ENCODE measurements around the gene RPL22.

RPL22 gene

DNA sequence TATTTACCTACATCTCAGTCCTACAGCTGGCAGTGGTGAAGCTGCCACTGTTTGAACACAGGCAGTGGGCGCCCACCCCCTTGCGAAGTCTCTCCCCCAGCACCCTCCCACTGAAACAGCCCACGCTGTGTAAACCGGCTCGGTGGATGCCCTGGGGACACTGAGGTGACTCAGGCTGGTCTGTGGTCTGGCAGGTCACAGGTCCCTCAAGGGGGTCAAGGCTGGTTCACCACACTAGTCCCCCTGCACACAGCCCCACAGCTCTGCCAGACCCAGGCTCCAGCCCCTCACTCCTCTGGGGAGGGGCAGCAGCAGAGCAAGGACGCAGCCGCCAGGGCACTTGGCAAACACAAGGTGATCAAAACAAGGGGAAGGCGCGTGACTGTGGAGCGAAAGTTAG is 26.8 kb downstream of the RPL22 start:
- DNase-seq (ENCODE audit: low read depth): no peak
- TF ChIP-seq, protein P1, sequence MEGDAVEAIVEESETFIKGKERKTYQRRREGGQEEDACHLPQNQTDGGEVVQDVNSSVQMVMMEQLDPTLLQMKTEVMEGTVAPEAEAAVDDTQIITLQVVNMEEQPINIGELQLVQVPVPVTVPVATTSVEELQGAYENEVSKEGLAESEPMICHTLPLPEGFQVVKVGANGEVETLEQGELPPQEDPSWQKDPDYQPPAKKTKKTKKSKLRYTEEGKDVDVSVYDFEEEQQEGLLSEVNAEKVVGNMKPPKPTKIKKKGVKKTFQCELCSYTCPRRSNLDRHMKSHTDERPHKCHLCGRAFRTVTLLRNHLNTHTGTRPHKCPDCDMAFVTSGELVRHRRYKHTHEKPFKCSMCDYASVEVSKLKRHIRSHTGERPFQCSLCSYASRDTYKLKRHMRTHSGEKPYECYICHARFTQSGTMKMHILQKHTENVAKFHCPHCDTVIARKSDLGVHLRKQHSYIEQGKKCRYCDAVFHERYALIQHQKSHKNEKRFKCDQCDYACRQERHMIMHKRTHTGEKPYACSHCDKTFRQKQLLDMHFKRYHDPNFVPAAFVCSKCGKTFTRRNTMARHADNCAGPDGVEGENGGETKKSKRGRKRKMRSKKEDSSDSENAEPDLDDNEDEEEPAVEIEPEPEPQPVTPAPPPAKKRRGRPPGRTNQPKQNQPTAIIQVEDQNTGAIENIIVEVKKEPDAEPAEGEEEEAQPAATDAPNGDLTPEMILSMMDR (conservative IDR thresholded peaks at IDR 0.05; ENCODE audit: control insufficient read depth, insufficient read depth, low read depth, low read length): no peak
- H3K4me3 ChIP-seq (ENCODE audit: control insufficient read depth, low read depth, low read length): no peak overlapping the region

DNA sequence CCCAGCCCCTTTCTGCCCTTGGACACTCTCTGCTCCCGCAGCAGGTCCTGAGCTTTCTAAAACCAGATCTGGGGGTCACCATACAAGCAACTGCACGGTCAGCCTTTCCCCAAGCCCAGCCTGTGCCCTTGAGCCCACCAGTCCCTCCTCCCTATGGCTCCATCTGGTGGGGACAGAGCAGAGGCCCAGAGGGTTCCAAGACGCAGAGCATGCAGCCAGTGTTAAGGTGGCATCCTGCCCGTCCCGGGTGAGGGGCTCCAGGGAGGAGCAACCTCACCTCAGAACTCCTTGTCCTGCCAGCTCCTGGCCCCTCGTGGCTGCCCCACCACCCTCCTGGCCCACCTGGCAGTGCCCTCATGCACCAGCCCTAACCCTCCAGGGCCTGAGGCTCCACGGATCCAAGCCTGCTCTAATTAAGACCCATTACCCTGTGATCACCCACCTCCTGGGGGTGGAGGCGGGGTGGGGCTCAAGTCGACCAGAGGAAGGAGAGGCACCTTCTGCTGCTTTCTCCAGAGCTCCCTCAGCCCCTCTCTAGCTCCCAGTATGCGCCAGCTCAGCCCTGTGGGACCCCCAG is 27.8 kb downstream of the RPL22 start:
- TF ChIP-seq, protein P1 (conservative IDR thresholded peaks at IDR 0.05; ENCODE audit: control insufficient read depth, insufficient read depth, low read depth, low read length): peak; percentile 38
- DNase-seq (ENCODE audit: low read depth): no peak
- no peak overlapping the region for H3K4me3 ChIP-seq (ENCODE audit: control insufficient read depth, low read depth, low read length)

DNA sequence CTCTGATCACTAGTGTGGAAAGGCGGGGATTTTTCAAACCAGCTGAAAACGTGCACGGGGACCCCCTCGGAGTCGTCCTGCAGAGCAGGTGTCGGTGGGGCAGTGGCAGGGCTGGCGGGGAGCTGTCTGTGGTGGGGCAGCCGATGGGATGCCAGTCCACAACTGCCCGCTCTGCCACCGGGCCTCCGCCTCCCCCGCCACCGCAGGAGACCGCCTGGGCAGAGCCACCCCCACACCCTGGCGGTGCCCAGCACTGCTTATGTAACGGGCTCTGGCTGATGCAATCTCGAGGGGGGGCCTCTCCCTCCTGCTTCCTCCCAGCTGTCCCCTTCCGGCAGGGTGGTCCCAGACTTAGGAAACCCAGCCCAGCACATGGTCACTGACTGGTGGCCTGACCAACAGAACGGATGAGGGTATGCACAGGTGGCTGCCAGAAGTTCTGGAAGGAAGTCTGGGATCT is 28.6 kb downstream of the RPL22 start:
- DNase-seq (ENCODE audit: low read depth): no peak
- H3K4me3 ChIP-seq (ENCODE audit: control insufficient read depth, low read depth, low read length): no peak overlapping the region
- TF ChIP-seq, protein P1 (conservative IDR thresholded peaks at IDR 0.05; ENCODE audit: control insufficient read depth, insufficient read depth, low read depth, low read length): no peak

DNA sequence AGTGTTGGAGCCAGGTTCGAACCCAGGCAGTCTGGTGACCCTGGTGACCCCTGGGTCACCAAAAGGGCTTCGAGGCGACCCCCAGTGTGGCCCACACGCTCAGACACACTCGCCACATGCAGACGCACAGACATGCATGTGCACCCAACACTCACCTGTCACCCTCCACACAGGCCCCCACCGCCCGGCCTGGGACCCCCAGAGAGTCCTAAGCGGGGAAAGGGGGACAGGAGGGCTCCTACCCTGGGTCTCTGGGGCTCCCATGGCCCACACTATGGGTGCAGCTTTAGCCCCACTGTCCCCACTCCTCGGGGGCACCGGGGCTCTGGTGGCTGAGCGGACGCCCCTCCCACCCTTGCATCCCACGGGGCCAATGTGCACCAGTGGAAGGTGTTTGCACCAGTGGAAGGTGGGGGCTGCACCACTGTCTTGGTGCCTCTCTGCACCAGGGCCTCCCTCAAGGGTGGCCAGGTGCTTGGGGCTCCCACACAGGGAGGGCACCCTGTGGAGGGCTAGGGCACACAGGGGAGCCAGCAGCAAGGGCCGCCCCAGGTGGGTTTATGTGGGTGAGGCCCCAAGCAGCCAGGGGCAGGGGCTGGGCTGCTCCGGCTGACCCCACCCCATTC is 29.2 kb downstream of the RPL22 start:
- H3K4me3 ChIP-seq (ENCODE audit: control insufficient read depth, low read depth, low read length): no peak overlapping the region
- TF ChIP-seq, protein P1 (conservative IDR thresholded peaks at IDR 0.05; ENCODE audit: control insufficient read depth, insufficient read depth, low read depth, low read length): no peak
- no peak for DNase-seq (ENCODE audit: low read depth)

DNA sequence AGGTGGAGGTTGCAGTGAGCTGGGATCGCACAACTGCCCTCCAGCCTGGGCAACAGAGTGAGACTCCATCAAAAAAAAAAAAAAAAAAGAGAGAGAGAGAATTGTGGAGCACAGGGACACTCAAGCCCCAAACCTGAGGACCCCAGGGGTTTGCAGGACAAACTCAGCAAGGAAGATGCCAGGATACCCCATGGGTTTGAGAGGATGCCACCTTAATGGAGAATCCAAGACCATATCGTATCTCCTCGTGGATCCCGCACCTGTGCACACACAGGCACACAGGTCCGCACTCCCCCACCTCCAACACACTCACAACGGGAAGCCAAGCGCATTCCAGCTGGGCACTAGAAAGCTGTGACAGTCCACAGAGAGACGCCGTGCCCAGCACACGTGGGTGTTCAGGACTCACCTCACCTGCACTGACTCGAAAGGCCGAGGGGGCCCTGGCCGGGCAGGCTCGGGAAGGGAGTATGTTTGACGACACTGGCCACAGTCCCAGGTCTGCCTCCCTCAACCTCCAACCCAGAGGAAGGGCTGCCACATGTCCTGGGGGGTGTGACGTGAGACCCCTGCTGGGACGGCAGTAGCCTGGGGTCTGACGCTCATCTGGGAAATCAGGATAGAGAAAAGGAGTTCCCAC is 30.3 kb downstream of the RPL22 start:
- TF ChIP-seq, protein P1 (conservative IDR thresholded peaks at IDR 0.05; ENCODE audit: control insufficient read depth, insufficient read depth, low read depth, low read length): no peak
- no peak for DNase-seq (ENCODE audit: low read depth)
- H3K4me3 ChIP-seq (ENCODE audit: control insufficient read depth, low read depth, low read length): no peak overlapping the region

DNA sequence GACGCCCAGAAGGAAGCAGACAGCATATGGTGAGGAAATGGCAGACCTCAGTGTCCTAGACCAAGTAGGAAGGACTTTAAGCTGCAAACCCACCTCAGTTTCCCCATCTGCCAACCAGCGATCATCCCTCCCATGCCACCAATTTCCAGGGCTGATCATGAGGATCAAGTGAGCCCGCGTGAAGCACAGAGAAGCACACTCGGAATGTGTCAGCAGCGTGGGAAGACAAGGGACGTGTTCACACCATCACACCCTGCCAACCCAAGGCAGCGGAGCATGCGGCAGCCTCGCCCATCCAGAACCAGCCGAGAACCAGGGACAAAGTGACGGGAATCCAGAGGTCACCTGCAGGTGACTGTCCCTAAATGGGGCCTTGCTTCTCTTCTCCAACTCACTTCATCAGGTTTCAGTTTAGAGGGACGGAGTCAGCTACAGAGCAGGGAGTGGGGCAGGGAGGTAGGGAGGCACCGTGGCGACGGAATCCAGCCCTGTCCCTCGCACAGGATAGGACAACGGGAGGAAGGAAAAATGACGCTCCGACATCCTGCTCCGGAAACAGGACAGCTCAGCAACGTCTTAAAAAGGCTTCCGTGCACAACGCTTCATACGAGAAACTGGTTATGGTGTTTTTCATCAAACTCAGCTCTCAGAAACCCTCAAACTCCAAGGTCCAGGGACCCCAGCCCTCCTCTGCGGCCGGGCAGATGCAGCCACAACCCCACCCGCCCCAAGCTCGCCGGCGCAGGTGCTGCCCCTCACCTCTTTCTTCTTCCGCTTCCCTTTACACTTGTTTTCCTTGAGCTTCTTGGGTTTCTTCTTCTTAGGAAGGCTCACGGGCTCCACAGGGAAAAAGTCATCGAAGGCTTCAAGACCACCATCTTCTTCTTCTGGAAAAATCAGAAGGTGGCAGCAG is 31.7 kb downstream of the RPL22 start:
- TF ChIP-seq, protein P1 (conservative IDR thresholded peaks at IDR 0.05; ENCODE audit: control insufficient read depth, insufficient read depth, low read depth, low read length): no peak
- H3K4me3 ChIP-seq (ENCODE audit: control insufficient read depth, low read depth, low read length): no peak overlapping the region
- no peak for DNase-seq (ENCODE audit: low read depth)
